Sigmoid colon (tissue), 4 donors: Measurements from ENCODE around the gene ENO2.

Experiments
- CTCF ChIP-seq, 4 experiments: fragments of 450-650 bp in 3 of 4; fragments of 200-600 bp in 1 of 4; IDR thresholded peaks; one replicate each; pipeline ENCODE4 v1.5.1; 2016 to 2019; ENCODE audit warnings: antibody characterized with exemption in 4 of 4, mild to moderate bottlenecking in 3 of 4, moderate library complexity in 2 of 4
- POLR2A ChIP-seq, 2 donors: fragments of 450-650 bp; IDR thresholded peaks; one replicate each; pipeline ENCODE4 v1.6.1; 2016; ENCODE audit warnings: antibody characterized with exemption in 2 of 2, mild to moderate bottlenecking in 2 of 2, moderate library complexity in 2 of 2
- POLR2AphosphoS5 ChIP-seq, 4 donors: sonication (generic); formaldehyde crosslinking; IDR thresholded peaks; one replicate each; pipeline ENCODE4 v1.6.1; 2017; ENCODE audit warnings: antibody characterized with exemption in 4 of 4

DNA sequence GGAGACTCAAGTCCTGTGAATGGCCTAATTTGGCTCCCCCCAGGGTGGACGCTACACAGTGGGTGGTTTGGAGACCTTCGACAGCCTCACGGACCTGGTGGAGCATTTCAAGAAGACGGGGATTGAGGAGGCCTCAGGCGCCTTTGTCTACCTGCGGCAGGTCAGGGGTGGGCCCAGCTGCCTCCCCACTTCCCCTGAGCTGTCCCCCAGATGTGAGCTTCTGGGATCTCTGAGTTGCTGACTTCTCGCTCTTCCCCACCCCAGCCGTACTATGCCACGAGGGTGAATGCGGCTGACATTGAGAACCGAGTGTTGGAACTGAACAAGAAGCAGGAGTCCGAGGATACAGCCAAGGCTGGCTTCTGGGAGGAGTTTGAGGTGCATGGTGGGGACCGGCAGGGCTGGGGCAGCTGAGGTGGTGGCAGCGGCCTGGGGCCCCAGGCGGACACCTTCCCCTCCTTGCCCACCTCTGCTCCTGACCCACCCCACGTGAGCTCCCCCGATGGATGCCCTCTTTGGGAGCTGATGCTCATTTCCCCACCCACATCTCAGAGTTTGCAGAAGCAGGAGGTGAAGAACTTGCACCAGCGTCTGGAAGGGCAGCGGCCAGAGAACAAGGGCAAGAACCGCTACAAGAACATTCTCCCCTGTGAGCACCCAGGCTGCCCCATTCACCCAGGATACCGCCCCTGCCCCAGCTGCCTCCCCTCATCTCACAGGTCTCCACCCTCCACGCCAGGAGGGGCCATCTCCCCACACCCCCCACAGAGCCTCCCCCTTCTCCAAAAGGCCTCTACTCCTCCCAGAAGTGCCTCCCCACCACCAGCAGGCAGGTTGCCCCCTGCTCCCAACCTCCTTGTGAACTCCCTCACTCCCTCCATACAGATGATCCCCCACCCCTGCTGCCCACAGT is 41.0 kb downstream of the ENO2 start:
- TF ChIP-seq POLR2AphosphoS5 (IDR thresholded peaks at IDR 0.05), result no peak
- no peak for TF ChIP-seq CTCF (IDR thresholded peaks at IDR 0.05)
- TF ChIP-seq POLR2A (IDR thresholded peaks at IDR 0.05), result no peak
